HG02588 (cell line): Measurements from ENCODE around the gene ZNF239.
"Not testable (repeated sequence)": the region's sequence is repeated elsewhere in the genome, so short reads cannot be mapped to it uniquely, and the experiment has no call there.

Source experiments
- ATAC-seq: cut with Tn5 transposase; IDR thresholded peaks from one replicate; pipeline ENCODE4 v1.9.1; 2021; ENCODE audit warnings: mild to moderate bottlenecking, moderate library complexity; ENCODE audit not compliant: unreplicated experiment

Gene ZNF239

DNA sequence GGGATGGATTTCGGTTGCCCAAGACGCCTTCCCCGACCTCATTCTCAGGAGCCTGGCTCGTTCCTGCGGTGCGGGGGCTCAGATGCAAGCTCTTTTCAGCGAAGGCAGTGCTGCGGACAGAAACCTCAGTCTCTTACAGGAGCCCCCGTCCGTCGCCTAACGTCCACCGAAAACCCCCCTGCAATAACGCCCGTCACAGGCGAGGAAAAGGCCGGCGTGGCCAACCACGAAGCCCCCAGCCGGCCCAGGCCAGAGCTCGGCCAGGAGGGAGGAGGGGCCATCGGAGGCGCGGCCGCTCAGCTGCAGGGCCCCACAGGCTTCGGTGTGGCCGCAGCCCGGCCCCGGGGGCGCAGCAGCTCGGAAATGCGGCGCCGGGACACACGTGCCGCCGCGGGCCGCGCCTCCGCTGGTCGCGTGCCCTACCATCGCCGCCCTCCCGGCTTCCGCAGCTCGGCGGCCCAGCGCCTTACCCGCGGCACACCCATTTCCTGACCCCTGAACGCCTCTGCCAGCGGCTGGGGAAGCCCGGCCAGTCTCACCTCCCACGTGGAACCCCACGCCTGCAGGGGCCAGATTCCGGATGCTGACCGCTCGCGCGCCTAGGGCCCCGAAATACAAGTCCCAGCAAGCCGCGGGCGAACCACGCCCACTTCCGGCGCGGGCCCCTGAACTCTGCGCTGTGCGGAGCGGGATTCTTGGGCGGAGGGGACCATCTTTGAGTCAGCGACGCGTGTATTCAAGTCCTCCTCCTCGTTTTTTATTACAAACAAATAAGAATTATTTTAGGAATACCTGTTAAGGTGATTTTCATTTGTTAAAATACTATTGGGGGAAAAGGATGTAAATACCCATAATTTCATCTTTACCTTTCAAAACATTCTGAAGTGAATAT is at the start of gene ZNF239:
Gene ZNF239 (minus strand): TSS at position 616 of the 892 bp plus-strand sequence. CDS start 16,537 bp downstream, outside the sequence.
- peak; percentile 92 for ATAC-seq

DNA sequence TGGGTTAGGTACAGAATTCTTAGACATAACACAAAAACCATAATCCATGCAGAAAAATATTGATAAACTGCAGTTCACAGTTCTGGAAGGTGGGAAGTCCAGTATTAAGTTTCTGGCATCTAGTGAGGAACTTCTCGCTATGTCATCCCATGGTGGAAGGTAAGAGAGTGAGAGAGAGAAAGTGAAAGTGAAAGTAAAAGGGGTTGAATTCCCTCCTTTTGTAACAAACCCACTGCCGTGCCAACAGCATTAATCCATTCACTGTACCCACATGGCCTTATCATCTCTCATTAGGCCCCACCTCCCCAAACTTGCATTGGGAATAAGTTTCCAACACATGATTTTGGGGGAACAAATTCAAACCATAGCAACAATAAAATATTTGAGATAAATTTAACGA is 48.9 kb upstream of the ZNF239 start:
- no peak for ATAC-seq

DNA sequence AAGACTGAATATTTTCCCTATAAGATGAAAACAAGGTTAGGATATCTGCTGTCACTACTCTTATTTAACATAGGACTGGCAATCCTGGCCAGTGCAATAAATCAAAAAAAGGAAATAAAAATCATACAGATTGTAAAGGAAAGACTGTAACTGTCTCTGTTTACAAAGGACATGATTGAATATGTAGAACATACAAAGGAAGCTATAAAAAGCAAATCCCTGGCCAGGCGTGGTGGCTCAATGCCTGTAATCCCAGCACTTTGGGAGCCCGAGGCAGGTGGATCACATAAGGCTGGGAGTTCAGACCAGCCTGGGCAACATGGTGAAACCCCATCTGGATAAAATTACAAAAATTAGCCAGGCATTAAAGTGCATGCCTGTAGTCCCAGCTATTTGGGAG is 47.6 kb upstream of the ZNF239 start:
- ATAC-seq: no peak

DNA sequence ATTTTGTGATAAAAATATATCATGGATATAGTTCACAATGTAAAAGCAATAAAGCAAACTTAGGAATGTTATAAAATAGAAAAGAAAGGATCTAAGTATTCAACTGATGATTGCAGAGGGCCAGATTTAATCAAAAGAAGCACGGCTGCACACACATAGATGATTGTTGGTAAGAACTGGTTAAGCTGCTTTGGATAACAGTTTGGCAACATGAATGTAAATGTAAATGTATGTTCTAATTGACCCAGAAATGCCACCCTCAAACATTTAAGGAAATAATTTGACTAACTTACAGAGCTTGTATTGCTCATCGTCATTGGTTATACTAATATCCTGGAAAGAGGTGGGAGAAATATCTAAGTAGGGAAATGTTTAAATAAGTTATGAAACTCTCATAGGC is 45.0 kb upstream of the ZNF239 start:
- ATAC-seq: no peak

DNA sequence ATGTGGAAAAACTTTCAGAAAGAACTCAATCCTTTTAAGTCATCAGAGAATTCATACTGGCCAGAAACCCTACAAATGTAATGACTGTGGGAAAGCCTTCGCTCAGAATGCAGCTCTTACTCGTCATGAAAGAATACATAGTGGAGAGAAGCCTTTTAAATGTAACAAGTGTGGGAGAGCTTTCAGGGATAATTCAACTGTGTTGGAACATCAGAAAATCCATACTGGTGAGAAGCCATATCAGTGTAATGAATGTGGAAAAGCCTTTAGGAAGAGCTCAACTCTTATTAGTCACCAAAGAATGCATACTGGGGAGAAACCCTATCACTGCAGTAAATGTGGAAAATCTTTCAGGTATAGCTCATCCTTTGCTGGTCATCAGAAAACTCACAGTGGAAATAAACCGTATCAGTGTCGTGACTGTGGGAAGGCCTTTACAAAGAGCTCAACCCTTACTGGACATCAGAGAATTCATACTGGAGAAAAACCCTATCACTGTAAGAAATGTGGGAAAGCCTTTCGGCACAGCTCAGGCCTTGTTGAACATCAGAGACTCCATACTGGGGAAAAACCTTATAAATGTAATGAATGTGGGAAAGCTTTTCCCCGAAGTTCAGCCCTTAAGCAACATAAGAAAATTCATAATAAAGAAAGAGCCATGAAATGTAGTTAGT is 42.4 kb upstream of the ZNF239 start:
- ATAC-seq: no peak

DNA sequence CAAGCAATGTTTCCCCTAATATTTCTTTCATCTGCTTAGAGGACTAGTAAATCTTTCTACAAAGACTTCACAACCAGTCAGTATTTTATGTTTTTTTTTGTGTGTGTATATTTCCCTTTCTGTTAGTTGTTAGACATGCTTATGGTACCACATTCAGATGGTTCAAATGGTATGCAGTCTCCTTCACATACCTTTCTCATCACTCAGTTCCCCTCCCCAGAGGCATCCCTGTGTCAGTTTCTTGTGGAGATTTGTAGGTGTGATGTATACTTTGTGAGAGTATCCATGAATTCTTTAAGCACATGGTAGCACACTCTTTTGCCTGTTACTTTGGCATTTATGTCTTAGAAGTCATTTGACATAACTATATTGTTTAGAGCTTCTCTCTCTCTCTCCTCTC is 36.2 kb upstream of the ZNF239 start:
- no peak for ATAC-seq

DNA sequence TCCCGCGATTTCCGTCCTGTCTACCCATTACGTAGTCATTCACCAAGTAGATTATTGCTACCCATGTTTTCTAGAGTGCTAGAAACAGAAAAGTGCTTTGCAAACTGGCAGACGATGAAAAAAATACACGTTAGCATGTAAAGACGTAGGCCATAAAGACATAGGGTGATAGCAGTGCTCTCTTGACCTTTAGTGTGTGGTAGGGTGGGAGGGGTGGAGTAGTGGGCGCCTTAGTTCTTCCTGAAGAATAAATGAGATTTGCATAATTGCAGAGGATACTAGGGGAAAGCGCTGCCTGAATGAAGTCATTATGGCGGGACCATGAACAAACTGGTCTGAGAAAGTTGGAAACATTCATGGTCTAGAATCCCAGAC is 32.8 kb upstream of the ZNF239 start:
- no peak for ATAC-seq

DNA sequence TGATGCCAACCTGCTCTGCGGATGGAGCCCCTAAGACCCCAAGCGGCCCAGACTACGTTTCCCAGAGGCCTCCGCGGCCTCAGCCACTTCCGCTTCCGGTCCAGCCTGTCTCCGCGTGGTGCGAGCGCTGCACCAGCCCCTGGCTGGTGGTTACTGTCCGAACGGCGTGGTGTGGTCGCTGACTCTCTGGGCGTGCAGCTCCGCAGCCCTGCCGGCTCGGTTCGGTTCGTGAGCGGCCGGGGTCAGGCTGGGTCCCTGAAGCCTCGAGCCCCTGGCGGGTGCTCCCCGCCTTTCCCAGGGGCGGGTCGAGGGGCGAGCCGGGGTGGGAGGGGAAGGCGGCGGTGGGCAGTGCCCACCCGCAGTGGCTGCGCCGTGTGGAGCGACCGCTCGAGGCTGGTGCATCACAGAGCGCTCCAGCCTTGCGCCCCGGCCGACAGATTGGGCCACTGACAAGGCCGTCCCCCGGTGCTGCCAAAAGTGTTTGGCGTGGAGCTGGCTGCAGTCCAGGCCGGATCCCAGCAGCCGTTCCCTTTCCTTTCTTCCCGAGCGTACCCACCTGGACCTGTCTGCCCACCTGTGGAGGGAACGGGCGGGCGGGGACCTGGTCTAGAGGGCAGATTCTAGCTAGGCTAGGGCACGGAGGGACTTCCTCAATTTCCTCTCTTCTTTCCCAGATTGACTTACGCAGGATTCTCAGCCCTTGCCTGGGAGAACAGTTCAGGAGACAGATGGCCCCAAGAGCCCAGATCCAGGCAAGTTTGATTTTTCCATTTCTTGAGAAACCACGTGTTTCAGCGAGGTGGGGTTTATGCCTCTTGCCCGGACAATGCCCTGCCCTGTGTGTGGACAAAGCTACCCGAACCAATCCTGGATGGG is 32.1 kb upstream of the ZNF239 start, which contains the start of gene ZNF485:
Gene ZNF485 (plus strand): TSS at position 116 of the 876 bp plus-strand sequence. CDS start 613 bp downstream, at position 729.
- peak; percentile 99 for ATAC-seq

DNA sequence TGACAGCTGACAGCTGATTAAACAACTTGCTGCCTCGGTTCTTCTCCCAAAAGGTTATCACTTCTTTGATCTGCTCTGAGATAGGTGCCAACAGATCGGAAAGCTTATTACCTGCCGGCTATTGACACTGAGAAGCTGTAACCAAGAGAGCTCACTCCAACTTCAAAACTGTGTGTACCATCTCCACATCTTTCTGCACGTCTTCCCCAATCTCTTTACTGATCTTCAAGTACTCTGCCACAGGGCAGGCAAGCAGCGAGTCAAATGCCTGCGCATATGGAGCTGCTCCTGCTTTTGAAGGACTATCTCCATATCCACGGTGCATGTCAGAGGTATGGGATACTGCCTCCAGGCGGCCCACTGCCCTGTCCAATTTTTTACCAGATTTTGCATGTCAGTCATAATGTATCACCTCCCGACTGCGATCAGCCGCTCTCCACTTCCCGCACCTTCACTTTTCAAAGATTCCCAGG is 31.5 kb upstream of the ZNF239 start:
- ATAC-seq: peak; percentile 3

DNA sequence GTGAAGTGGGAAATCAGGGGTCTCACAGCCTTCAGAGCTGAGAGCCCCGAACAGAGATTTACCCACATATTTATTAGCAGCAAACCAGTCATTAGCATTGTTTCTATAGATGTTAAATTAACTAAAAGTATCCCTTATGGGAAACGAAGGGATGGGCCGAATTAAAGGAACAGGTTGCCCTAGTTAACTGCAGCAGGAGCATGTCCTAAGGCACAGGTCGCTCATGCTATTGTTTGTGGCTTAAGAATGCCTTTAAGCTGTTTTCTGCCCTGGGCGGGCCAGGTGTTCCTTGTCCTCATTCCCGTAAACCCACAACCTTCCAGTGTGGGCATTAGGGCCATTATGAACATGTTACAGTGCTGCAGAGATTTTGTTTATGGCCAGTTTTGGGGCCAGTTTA is 27.2 kb upstream of the ZNF239 start:
- ATAC-seq: not testable (repeated sequence)

DNA sequence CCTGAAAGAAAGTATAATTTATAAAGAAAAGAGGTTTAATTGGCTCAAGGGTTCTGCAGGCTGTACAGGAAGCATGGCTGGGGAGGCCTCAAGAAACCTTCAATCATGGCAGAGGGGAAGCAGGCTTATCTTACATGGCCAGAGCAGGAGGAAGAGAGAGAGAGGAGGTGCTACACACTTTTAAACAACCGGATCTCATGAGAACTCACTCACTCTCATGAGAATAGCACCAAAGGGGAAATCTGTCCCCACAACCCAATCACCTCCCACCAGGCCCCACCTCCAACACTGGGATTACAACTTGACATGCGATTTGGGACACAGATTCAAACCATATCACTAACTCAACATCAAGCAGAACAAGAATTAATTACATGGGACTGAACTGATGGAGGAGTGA is 24.9 kb upstream of the ZNF239 start:
- no peak for ATAC-seq

DNA sequence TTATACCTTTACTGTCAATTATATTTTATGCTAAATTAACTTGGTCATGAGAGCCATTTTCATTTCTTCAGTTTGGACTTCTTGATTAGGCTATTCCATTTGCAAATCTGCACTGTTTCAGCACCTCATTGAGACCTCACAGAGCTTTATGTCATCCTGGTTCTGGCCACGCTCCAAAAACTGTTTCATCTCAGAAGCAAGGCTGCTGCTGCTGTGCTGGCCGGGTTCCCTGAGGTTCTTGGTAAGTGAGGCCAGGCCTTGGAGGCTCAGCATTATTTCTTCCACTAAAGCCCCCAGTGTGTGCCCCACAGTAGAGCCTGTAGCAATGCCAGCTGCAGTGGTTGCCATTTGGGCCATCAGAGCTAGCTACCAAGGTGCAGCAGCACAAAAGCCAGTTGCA is 24.0 kb upstream of the ZNF239 start:
- no peak for ATAC-seq

DNA sequence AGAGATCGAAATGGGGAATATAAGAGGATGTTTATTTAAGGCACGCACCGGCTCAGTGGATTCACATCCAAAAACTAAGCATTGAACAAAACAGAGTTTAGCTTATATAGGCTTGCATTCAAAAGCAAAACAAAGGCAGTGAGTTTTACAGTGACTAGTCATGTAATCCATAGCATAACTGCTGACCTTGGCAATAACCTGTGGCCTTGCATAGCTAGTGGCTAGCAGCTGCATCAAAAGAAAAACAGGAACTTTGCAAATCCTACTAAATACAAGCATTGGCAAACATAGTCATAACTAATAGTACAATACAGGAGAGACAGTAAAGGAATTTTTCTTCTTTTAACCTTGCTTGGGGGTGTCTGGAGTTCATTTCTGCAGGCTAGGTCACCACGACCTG is 22.1 kb upstream of the ZNF239 start:
- ATAC-seq: no peak

DNA sequence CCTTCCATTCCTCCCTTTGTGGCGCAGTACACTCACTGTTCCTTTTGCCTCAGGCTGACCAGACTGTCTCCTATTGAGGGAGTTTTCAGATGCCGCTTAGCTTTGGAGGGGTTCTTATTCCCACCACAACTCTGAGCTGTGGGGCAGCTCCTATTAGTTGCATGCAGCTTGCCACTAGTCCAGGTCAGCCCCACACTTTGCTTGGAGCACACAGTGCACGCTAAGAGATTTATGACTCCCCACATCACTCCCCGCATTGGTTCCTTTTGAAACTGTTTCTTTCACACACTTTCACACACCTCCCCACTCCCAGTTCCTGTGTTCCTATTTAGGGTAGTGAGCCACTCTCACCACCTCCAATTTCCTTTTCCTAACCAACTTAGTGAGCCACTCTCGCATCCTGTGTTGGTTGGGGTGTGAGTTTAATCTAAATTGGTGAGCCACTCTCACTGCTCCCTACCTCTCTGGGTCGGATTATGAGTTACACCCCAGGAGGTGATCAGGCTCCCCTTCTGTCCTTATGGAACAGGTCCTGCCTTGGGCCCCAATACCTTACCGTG is 21.4 kb upstream of the ZNF239 start:
- peak; percentile 50 for ATAC-seq

DNA sequence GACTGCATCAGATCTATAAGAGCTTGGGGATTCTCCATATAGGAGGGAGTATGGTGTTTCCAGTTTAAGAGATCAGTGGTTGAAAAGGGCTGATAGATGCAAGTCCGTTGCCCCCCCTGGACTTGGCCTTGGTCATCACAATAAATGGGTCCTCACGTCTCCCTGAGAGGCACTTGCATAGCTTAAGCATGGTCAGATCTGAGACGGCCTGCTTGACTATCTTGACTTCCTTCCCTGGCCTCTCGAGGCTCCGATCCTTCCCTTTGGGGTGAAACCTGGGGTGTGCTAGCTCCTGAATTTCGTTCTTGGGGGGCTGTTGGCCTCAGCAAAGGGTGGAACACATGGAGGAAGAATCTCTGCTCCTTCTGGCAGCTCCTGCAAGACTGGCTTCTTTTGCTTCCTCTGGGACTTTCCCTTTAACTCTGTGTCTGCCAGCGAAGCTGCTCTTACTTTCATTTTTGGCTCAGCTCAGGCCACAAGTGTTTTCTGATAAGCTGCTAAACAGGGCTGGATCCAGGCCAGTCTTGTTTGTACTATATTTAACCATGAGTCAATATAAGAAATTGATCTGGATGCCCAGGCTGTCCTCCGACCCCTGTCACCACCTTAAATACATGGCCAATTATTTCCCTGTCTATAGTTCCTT is 20.7 kb upstream of the ZNF239 start:
- peak; percentile 95 for ATAC-seq

DNA sequence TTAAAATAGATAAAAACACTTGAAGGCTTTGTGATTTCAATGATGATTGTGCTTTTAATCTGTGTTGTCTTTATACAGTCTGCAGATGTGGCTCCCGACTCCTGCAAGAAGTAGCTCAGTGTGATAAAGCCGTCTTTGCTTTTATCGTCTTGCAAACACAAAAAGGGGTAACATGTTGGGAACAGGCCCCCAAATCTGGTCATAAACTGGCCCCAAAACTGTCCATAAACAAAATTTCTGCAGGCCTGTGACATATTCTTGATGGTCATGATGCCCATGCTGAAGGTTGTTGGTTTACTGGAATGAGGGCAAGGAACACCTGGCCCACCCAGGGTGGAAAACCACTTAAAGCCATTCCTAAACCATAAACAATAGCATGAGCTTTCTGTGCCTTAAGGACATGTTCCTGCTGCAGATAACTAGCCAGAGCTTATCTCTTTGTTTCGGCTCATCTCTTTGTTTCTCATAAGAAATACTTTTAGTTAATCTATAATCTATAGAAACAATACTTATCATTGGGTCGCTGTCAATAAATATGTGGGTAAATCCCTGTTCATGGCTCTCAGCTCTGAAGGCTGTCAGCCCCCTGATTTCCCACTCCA is 17.0 kb upstream of the ZNF239 start:
- no peak for ATAC-seq

DNA sequence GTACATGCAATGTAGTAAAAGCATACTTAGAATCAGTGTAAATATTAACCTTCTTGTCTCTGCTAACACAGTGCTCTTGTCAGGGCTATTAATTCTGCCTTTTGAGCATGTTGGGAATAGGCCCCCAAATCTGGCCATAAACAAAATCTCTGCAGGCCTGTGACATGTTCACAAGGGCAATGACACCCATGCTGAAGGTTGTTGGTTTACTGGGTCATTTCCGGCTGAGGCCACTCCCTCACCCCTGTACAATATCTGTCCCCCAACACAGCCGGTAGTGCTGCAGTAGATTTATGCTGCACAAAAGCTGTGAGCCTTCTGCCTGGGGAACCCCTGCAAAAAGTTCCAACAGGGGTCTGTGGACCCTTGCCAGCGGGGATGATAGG is 12.3 kb upstream of the ZNF239 start:
- ATAC-seq: not testable (repeated sequence)

DNA sequence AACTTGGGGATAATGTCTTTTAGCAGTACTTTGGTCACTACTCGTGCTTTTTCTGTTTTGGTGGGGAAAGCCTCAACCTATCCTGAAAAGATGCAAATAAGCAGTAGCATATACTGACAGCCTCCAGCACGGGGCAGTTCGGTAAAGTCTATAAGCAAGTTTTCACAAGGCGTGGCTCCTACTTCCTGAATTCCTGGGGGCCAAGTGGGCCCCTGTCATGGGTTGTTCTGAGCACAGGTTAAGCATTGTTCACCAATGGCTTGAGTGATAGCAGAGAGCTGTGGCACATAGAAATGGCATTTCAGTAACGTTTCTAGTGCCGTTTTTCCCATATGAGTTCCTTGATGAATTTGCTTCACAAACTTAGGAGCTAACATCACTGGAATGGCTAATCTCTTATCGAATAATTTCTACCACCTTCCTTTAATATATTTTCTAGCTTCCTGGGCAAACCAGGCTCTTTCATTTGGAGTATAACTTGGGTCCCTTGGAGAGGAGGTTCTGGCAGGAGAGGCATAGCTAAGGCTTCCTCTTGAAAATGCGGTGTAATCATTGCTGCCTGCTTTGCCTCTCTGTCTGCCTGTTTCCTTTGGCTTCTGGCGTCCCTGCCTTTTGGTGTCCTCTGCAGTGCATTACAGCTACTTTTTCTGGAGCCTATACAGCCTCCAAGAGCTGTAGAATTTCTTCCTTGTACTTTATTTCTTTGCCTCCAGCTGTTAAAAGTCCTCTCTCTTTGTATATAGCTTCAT is 11.7 kb upstream of the ZNF239 start:
- ATAC-seq: no peak

DNA sequence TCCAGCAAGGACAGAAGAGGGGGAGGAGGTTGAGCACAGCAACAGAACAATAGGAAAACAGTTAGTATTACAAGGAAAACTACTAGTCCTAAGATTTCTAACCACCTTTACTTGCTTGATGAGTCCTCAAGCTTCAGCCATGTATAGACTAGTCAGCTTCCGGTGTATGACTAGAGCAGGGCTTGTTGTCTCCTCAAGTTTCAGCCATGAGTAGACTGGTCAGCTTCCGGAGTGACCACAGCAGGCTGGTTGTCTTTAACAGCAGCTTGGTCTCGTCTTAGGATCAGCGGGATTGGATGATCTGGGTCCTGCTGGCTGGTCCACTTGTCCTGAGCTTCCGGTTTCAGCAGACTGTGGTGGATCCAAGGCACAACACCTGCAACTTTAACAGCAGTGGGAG is 10.6 kb upstream of the ZNF239 start:
- ATAC-seq: no peak
